Daoy (cell line): ENCODE data around the gene SLC12A7. TPM values are rescaled to one million over a fixed set of nuclear protein-coding genes. Genes with fewer than 3 reads are reported as not detected.

ENCODE experiments used
- DNase-seq: peaks from one replicate; pipeline ENCODE4 v3.0.0-alpha.2; 2015; ENCODE audit warnings: low read depth
- total RNA-seq: library from RNA; depleted of rRNA; stranded (reverse); fragments of >200 nt; shearing (Covaris generic); gene quantifications from 2 replicates; pipeline ENCODE4 v1.2.3, GENCODE V29; 2014

The SLC12A7 gene
- total RNA-seq, 1 experiment from 2014 or later = 3.0 TPM

DNA sequence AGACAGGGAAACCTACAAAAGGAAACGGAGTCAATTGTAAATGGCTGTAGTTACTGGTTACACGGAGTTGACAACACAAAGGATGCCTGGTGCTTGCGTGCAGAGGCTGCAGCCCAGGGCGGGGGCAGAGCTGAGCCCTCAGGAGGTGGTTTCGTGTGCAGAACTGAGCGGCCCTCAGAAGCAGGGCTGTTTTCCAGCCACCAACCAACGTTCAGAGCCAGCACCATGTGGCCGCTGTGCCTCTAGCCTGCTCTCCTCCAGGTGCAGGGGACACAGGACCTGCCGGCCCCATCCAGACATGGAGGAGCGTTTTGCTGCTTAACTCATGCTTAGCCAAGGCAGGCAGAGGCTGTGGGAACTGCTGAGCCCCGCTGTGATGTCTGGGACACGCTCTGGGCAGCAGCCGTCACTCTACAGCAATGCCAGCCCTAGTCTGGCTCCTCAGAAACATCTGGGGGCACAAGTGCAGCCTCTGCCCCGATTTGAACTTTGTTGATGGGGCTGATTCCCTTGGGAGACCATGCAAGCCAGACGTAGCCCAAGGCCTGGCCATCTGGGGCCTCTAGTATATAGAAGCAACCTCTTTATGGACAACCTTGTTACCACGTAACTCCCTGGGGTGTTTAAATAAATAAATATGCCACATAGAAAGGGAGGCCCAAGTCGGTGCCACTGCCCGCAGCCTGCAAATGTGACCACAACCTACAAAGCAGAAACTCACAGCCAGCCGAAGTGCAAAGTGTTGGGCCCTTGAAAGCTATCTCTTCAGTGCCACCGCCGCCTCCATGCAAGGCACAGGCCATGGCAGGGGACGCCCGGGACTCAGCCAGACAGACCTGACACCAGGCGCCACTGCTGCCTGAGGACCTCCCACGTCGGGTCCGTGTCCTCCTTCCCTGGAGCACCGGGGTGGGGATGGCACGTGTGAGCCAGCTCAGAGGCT is 61.2 kb downstream of the SLC12A7 start:
- DNase-seq = no peak

- DNase-seq = no peak
Measured at GRCh38 chr5:1048861-1049838, 62.7 kb downstream of the SLC12A7 start.

DNA sequence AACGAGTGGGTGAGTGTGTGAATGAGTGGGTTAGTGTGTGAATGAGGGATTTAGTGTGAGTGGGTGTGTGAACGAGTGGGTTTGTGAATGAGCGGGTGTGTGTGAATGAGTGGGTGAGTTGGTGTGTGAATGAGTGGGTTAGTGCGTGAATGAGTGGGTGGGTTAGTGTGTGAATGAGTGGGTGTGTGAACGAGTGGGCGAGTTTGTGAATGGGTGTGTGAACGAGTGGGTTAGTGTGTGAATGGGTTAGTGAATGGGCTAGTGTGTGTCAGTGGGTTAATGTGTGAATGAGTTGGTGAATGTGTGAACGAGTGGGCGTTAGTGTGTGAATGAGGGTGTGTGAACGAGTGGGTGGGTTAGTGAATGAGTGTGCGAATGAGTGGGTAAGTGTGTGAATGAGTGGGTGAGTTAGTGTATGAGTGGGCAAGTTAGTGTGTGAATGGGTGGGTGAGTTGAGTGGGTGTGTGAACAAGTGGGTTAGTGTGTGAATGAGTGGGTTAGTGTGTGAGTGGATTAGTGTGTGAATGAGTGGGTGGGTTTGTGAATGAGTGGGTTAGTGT is 63.6 kb downstream of the SLC12A7 start:
- no peak for DNase-seq

DNA sequence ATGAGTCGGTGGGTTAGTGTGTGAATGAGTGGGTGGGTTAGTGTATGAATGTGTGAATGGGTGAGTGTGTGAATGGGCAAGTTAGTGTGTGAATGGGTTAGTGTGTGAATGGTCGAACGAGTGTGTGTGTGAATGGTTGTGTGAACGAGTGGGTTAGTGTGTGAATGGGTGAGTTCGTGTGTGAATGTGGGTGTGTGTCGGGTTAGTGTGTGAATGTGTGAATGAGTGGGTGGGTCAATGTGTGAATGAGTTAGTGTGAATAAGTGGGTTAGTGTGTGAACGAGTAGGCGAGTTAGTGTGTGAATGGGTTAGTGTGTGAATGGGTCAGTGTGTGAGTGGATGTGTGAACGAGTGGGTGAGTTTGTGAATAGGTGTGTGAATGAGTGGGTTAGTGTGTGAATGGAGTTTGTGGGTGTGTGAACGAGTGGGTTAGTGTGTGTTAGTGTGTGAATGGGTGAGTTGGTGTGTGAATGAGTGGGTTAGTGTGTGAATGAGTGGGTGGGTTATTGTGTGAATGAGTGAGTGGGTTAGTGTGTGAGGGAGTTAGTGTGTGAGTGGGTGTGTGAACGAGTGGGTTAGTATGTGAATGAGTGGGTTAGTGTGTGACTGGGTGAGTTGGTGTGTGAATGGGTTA is 64.4 kb downstream of the SLC12A7 start:
- DNase-seq = no peak

DNA sequence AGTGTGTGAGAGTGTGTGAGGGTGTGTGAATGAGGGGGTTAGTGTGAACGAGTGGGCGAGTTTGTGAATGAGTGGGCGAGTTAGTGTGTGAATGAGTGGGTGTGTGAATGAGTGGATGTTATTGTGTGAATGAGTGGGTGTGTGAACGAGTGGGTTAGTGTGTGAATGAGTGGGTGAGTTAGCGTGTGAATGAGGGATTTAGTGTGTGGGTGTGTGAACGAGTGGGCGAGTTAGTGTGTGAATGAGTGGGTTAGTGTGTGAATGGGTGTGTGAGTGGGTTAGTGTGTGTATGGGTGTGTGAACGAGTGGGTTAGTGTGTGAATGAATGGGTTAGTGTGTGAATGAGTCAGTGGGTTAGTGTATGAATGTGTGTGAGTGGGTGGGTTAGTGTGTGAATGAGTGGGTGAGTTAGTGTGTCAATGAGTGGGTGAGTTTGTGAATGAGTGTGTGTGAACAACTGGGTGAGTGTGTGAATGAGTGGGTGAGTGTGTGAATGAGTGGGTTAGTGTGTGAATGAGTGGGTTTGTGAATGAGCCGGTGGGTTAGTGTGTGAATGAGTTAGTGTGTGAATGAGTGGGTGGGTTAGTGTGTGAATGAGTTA is 65.8 kb downstream of the SLC12A7 start:
- no peak for DNase-seq

DNA sequence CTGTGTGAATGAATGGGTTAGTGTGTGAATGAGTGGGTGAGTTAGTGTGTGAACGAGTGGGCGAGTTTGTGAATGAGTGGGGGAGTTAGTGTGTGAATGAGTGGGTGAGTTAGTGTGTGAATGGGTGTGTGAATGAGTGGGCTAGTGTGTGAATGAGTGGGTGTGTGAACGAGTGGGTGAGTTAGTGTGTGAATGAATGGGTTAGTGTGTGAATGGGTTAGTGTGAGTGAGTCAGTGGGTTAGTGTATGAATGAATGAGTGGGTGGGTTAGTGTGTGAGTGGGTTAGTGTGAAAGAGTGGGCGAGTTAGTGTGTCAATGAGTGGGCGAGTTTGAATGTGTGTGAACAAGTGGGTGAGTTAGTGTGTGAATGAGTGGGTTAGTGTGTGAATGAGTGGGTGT is 67.7 kb downstream of the SLC12A7 start:
- no peak for DNase-seq

DNA sequence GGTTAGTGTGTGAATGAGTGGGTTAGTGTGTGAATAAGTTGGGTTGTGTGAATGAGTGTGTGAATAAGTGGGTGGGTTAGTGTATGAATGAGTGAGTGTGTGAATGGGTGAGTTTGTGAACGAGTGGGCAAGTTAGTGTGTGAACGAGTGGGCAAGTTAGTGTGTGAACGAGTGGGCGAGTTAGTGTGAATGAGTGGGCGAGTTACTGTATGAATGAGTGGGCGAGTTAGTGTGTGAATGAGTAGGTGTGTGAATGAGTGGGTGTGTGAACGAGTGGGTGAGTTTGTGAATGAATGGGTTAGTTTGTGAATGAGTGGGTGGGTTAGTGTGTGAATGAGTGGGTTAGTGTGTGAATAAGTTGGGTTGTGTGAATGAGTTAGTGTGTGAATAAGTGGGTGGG is 68.5 kb downstream of the SLC12A7 start:
- DNase-seq = no peak

DNA sequence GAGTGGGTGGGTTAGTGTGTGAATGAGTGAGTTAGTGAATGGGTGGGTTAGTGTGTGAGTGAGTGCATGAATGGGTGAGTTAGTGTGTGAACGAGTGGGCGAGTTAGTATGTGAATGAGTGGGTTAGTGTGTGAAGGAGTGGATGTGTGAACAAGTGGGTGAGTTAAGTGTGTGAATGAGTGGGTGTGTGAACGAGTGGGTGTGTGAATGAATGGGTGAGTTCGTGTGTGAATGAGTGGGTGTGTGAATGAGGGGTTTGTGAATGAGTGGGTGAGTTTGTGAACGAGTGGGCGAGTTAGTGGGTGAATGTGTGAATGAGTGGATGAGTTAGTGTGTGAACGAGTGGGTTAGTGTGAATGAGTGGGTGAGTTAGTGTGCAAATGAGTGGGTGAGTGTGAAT is 69.2 kb downstream of the SLC12A7 start:
- no peak for DNase-seq

- no peak for DNase-seq
Measured at GRCh38 chr5:1041225-1042143, 70.4 kb downstream of the SLC12A7 start.

GRCh38 chr5:1040571-1040970 is 71.3 kb downstream of the SLC12A7 start:
- no peak for DNase-seq

- DNase-seq = no peak
Measured at GRCh38 chr5:1039706-1040260, 72.1 kb downstream of the SLC12A7 start.

- no peak for DNase-seq
Measured at GRCh38 chr5:1039210-1039548, 72.7 kb downstream of the SLC12A7 start.

- DNase-seq = no peak
Measured at GRCh38 chr5:1038417-1039209, 73.2 kb downstream of the SLC12A7 start.

DNA sequence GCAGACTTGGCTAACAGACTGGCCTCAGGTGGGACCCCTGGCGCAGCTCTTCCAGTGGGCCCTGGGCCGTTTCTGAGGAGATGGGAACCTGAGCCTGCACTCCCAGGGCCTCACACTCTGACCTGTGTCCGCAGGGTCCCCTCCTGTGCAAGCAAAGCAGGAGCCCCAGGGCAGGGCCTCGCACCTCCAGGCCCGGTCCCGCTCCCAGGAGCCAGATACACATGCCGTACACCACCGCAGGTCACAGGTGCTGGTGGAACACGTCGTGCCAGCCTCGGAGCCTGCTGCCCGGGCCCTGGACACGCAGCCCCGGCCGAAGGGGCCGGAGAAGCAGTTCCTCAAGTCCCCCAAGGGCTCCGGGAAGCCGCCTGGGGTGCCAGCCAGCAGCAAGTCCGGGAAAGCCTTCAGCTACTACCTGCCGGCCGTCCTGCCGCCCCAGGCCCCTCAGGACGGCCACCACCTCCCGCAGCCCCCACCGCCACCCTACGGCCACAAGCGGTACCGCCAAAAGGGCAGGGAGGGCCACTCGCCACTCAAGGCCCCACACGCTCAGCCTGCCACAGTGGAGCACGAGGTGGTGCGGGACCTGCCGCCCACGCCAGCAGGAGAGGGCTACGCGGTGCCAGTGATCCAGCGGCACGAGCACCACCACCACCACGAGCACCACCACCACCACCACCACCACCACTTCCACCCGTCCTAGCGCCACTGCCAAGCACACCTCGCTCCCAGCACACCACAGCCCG is 74.0 kb downstream of the SLC12A7 start:
- DNase-seq = no peak

DNA sequence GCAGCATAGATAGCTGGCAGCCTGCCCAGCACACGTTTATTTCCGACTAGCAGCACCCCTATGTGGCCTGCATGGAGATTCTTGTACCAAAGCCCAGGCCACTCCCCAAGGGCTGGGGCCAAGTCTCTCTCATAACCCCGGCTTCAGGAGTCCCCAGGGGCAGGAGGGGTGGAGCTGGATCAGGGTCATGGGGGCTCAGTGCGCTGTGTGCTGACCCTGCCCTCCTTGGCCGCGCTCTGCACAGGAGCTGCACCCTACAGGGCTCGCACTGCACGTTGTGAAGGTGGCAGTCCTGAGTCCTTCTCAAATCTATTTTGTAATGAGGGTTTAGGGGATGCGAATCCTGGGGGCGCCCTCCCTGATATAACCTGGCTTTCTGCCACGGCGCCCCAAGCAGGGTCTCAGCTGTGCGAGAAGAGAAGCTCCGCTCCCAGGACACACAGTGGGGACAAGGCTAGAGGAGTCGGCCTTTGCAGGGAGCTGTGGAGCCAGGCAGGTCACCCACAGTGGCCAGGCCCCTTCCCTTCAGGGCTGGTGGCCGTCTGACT is 74.7 kb downstream of the SLC12A7 start:
- no peak for DNase-seq

DNA sequence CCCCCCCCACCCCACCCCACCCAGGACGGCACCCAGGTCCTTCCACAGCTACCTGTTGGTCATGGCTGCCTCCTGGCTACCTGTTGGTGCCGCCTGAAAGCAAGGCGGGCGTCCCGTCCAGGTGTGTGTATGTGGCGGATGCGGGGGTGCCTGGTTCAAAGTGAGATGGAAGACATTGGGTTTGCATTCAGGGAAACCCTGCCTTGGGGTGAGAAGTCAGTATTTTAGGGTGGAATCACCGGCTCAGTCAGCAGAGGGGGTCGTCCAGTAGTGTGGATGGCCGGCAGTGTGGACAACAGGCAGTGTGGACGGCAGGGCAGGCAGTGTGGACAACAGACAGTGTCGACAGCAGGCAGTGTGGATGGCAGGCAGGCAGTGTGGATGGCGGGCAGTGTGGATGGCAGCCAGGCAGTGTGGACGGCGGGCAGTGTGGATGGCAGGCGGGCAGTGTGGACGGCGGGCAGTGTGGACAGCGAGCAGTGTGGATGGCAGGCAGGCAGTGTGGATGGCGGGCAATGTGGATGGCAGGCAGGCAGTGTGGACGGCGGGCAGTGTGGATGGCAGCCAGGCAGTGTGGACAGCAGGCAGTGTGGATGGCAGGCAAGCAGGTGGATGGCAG is 75.2 kb downstream of the SLC12A7 start:
- no peak for DNase-seq
